CD14-positive monocyte (primary cell): ENCODE results near the gene MZT1. TPM values are rescaled to one million over a fixed set of nuclear protein-coding genes. Genes with fewer than 3 reads are reported as not detected.

Experiments used
- DNase-seq, 3 donors: peaks; one replicate each; pipeline ENCODE4 v3.0.0-alpha.2; 2011 to 2022
- H2AFZ ChIP-seq: 2 replicates; pipeline ENCODE4 v1.6.0; 2012; ENCODE audit warnings: mild to moderate bottlenecking, low read depth, low read length, inconsistent platforms; ENCODE audit not compliant: insufficient read depth, poor library complexity, severe bottlenecking
- H3K27ac ChIP-seq, 2 donors: 1 replicate in 1 of 2; 2 replicates in 1 of 2; pipeline ENCODE4 v1.5.1; 2012 to 2013; ENCODE audit warnings: low read length in 2 of 2, control low read depth in 1 of 2, inconsistent platforms in 1 of 2, low read depth in 1 of 2, mild to moderate bottlenecking in 1 of 2
- H3K27me3 ChIP-seq, 2 donors: one replicate each; pipeline versions ENCODE4 v1.6.0 to v1.6.1; 2011 to 2013; ENCODE audit warnings: low read length in 2 of 2; ENCODE audit not compliant: control insufficient read depth in 2 of 2, insufficient read depth in 2 of 2
- H3K36me3 ChIP-seq, 2 donors: replicated peaks in 1 of 2; 1 replicate in 1 of 2; 2 replicates in 1 of 2; pipeline versions ENCODE4 v1.5.1 to v1.6.1; 2012 to 2013; ENCODE audit warnings: low read length in 2 of 2, control low read depth in 1 of 2, inconsistent platforms in 1 of 2, mild to moderate bottlenecking in 1 of 2; ENCODE audit not compliant: insufficient read depth in 2 of 2, control insufficient read depth in 1 of 2
- H3K4me1 ChIP-seq, 2 donors: 1 replicate in 1 of 2; 2 replicates in 1 of 2; pipeline versions ENCODE4 v1.5.1 to v1.6.1; 2012 to 2013; ENCODE audit warnings: low read length in 2 of 2, control low read depth in 1 of 2, inconsistent platforms in 1 of 2, mild to moderate bottlenecking in 1 of 2, moderate library complexity in 1 of 2; ENCODE audit not compliant: insufficient read depth in 2 of 2, control insufficient read depth in 1 of 2
- H3K4me2 ChIP-seq: replicated peaks from 2 replicates; pipeline ENCODE3; 2012; ENCODE audit warnings: low read length, moderate library complexity, mild to moderate bottlenecking; ENCODE audit not compliant: poor library complexity, severe bottlenecking; ENCODE audit errors: extremely low read depth
- H3K4me3 ChIP-seq, 3 experiments: fragments of 200-600 bp in 1 of 3; sonication (generic) in 1 of 3; replicated peaks in 1 of 3; 1 replicate in 2 of 3; 2 replicates in 1 of 3; pipeline ENCODE4 v1.5.1; 2011 to 2013; ENCODE audit warnings: low read length in 3 of 3, mild to moderate bottlenecking in 3 of 3, control low read depth in 2 of 3, low read depth in 2 of 3, inconsistent platforms in 1 of 3, moderate library complexity in 1 of 3
- H3K79me2 ChIP-seq: 2 replicates; pipeline ENCODE4 v1.6.0; 2012; ENCODE audit warnings: mild to moderate bottlenecking, control low read depth, inconsistent platforms, low read length, moderate library complexity; ENCODE audit not compliant: insufficient read depth
- H3K9ac ChIP-seq: 2 replicates; pipeline ENCODE4 v1.6.0; 2017; ENCODE audit warnings: low read length, mild to moderate bottlenecking; ENCODE audit not compliant: insufficient read depth, poor library complexity, severe bottlenecking
- H3K9me3 ChIP-seq, 2 donors: replicated peaks in 1 of 2; 1 replicate in 1 of 2; 2 replicates in 1 of 2; pipeline versions ENCODE4 v1.5.1 to v1.6.1; 2012 to 2013; ENCODE audit warnings: low read length in 2 of 2, control low read depth in 1 of 2; ENCODE audit not compliant: control insufficient read depth in 1 of 2, insufficient read depth in 1 of 2
- H4K20me1 ChIP-seq: 2 replicates; pipeline ENCODE4 v1.6.0; 2012; ENCODE audit warnings: mild to moderate bottlenecking, low read length, control low read depth, moderate library complexity; ENCODE audit not compliant: insufficient read depth
- H3K27ac Mint-ChIP-seq, 7 donors: one replicate each; pipeline ENCODE4 v1.8.0; 2020; ENCODE audit warnings: mild to moderate bottlenecking in 7 of 7, mixed read lengths in 7 of 7, moderate library complexity in 6 of 7, inconsistent platforms in 2 of 7
- H3K27me3 Mint-ChIP-seq, 3 donors: one replicate each; pipeline ENCODE4 v1.8.0; 2021 to 2022; ENCODE audit warnings: low read depth in 3 of 3, mild to moderate bottlenecking in 3 of 3, mixed read lengths in 3 of 3, moderate library complexity in 3 of 3, inconsistent platforms in 1 of 3
- H3K36me3 Mint-ChIP-seq, 2 donors: one replicate each; pipeline ENCODE4 v1.8.0; 2020; ENCODE audit warnings: mixed read lengths in 2 of 2, inconsistent platforms in 1 of 2, mild to moderate bottlenecking in 1 of 2
- H3K4me1 Mint-ChIP-seq: one replicate; pipeline ENCODE4 v1.8.0; 2020; ENCODE audit warnings: mild to moderate bottlenecking, mixed read lengths
- H3K4me3 Mint-ChIP-seq, 2 donors: one replicate each; pipeline ENCODE4 v1.8.0; 2020; ENCODE audit warnings: mild to moderate bottlenecking in 2 of 2, mixed read lengths in 2 of 2, moderate library complexity in 1 of 2
- H3K9me3 Mint-ChIP-seq, 7 donors: one replicate each; pipeline ENCODE4 v1.8.0; 2020 to 2022; ENCODE audit warnings: mixed read lengths in 7 of 7, mild to moderate bottlenecking in 6 of 7, moderate library complexity in 6 of 7, inconsistent platforms in 2 of 7
- WGBS: methylation state at CpG from one replicate; pipeline ENCODE4 v1.1.5; 2013; ENCODE audit warnings: missing lambda C conversion rate; ENCODE audit not compliant: insufficient coverage; 5-methylcytosine and 5-hydroxymethylcytosine counted together
- intact Hi-C, 2 donors: fragments of 100-400 bp; cut with micrococcal nuclease; formaldehyde crosslinking; loops; one replicate each; pipeline versions ENCODE4 v1.15.0 to v1.15.1; 2023
- polyA plus RNA-seq, 3 donors: library from polyadenylated mRNA; depleted of rRNA in 1 of 3; unstranded in 2 of 3; stranded (reverse) in 1 of 3; fragments of 300-500 nt in 2 of 3; fragments of >200 nt in 1 of 3; fragmentation: Illumina TruSeq in 2 of 3; gene quantifications; 1 replicate in 2 of 3; 2 replicates in 1 of 3; pipeline ENCODE4 v1.2.3, GENCODE V29; 2012 to 2021
- TF ChIP-seq, protein P1 (sequence below): fragments of 200-600 bp; IDR thresholded peaks from one replicate; pipeline ENCODE4 v1.8.0; 2022; ENCODE audit warnings: antibody characterized with exemption, mild to moderate bottlenecking

MZT1 gene
- polyA plus RNA-seq, 3 donors = 2.5 to 4.9 (median 2.9) TPM

DNA sequence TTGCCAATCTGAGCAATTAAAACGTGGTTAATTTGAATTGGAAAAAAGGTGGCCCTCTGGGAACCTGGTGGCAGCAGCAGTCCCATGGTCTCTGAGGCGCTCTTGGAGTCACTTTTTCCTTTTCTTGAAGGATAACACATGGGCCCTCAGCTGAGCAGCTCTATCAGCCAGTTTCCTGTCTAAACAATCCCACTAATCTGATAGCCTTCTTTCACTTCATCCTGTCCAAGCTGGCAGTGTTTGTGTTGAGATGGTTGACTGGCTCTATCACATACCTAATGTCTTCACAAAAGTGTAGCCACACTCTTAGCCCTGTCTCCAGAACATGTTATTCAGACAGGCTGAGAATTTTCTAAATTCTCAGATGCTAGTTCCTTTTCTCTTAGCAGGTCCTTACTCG lies 10.7 kb downstream of the MZT1 start:
- H3K4me3 ChIP-seq = no peak overlapping the region
- DNase-seq = no peak
- H3K4me1 Mint-ChIP-seq = no peaks in the 10 kb centered on the region
- peaks cover 0 to 1% (median 0%) of the 10 kb centered on the region in 3 donors for H3K27me3 Mint-ChIP-seq
- H3K36me3 Mint-ChIP-seq = peaks cover 68 to 81% of the 10 kb centered on the region in 2 donors
- H2AFZ ChIP-seq = no peak overlapping the region
- H3K36me3 ChIP-seq = peaks cover 47 to 93% of the 10 kb centered on the region in 2 donors
- H3K4me2 ChIP-seq = no peak overlapping the region
- H3K27me3 ChIP-seq = no peaks in the 10 kb centered on the region
- H3K4me1 ChIP-seq = no peaks in the 10 kb centered on the region
- H3K79me2 ChIP-seq = peaks cover 95% of the 10 kb centered on the region
- H3K4me3 Mint-ChIP-seq = no peak overlapping the region
- H3K9ac ChIP-seq = no peak overlapping the region
- 100% methylated on average over 1 of the region's 3 CpGs for WGBS
- peaks cover 0 to 8% (median 3%) of the 10 kb centered on the region in 7 donors for H3K9me3 Mint-ChIP-seq
- intact Hi-C loops = no loop called here
- no peak overlapping the region for H3K27ac ChIP-seq
- no peak overlapping the region for H3K27ac Mint-ChIP-seq
- TF ChIP-seq, protein P1, sequence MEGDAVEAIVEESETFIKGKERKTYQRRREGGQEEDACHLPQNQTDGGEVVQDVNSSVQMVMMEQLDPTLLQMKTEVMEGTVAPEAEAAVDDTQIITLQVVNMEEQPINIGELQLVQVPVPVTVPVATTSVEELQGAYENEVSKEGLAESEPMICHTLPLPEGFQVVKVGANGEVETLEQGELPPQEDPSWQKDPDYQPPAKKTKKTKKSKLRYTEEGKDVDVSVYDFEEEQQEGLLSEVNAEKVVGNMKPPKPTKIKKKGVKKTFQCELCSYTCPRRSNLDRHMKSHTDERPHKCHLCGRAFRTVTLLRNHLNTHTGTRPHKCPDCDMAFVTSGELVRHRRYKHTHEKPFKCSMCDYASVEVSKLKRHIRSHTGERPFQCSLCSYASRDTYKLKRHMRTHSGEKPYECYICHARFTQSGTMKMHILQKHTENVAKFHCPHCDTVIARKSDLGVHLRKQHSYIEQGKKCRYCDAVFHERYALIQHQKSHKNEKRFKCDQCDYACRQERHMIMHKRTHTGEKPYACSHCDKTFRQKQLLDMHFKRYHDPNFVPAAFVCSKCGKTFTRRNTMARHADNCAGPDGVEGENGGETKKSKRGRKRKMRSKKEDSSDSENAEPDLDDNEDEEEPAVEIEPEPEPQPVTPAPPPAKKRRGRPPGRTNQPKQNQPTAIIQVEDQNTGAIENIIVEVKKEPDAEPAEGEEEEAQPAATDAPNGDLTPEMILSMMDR = no peak
- peaks cover 5% of the 10 kb centered on the region for H4K20me1 ChIP-seq
- peaks cover 0 to 3% of the 10 kb centered on the region in 2 donors for H3K9me3 ChIP-seq

DNA sequence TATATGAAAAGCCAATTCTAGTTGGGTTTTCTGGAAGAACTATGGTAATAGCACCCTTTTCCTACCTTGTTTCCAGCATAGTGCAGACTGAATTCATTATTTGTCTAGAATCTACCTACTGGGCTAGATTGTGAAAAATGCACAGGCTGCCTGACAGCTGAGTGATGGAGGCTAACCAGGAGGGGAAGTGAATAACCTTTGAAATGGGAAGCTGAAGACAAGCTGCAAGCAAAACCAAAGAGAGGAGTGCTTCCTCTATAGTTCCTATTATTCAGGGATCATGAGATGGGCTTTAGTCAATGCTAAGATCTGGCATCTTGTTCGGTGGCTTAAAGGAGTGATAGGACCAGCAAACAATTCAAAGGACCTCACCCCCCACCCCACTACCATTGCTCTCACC lies 26.9 kb downstream of the MZT1 start:
- Mint-ChIP-seq H3K27ac (peak overlapping the region in 2 of 7 donors; percentile 35 to 50), H3K4me3 (no peak overlapping the region), H3K9me3 (peaks cover under 1 to 9% (median 1%) of the 10 kb centered on the region in 7 donors), H3K27me3 (peaks cover 0 to 2% (median 0%) of the 10 kb centered on the region in 3 donors), H3K36me3 (peaks cover 1 to 2% of the 10 kb centered on the region in 2 donors), H3K4me1 (peaks cover 11% of the 10 kb centered on the region)
- Histone ChIP-seq H3K79me2 (no peaks in the 10 kb centered on the region), H4K20me1 (no peaks in the 10 kb centered on the region), H3K4me1 (peaks cover 0 to 4% of the 10 kb centered on the region in 2 donors), H3K4me2 (no peak overlapping the region), H3K9ac (no peak overlapping the region), H3K9me3 (no peaks in the 10 kb centered on the region), H3K4me3 (no peak overlapping the region), H3K27ac (no peak overlapping the region), H3K27me3 (no peaks in the 10 kb centered on the region), H3K36me3 (no peaks in the 10 kb centered on the region), H2AFZ (no peak overlapping the region)
- DNase-seq = no peak
- intact Hi-C loops = no loop called here
- no CpG with 5 or more reads among the region's 1 CpG for WGBS
- TF ChIP-seq, protein P1 = no peak
